ENCODE measurements around the gene SYTL2.

- TF ChIP-seq CTCF (IDR thresholded peaks at IDR 0.05) (no peak), POLR2A (IDR thresholded peaks at IDR 0.05) (peak; percentile 25), POLR2AphosphoS5 (IDR thresholded peaks at IDR 0.05) (peak in 1 of 3 donors; percentile 53)
Observed at GRCh38 chr11:85810871-85811611, at the start of gene SYTL2.

Measured in breast epithelium (tissue), 3 donors.